HG02840 (cell line): ENCODE measurements around the gene VSIG1.

Experiments
- ATAC-seq: cut with Tn5 transposase; IDR thresholded peaks from one replicate; pipeline ENCODE4 v1.9.1; 2021; ENCODE audit warnings: mild to moderate bottlenecking, moderate library complexity, moderate number of reproducible peaks; ENCODE audit not compliant: unreplicated experiment, low FRiP score

The VSIG1 gene

DNA sequence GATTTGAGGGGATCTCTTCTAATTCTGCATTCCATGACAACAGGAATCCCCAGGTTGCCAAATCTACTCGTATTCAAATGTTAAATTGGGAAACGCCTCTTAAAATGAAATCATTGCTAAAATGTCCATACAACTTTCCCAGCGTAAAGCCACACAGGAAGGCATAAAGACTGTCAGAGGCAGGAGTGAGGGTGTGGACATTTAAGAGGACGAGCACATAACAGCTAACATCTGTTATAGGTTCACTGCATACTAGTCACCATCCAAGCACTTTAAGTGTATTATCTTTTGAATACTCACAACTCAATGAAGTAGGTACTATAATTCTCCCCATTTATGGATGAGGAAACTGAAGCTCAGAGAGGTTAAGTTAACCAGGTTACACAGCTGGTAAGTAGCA, 82.3 kb downstream of the VSIG1 start:
- no peak for ATAC-seq
